SK-N-SH treated with all-trans-retinoic acid at 6 μM for 48 hours (cell line): ENCODE measurements around the gene RHCG.

Source experiments
- BACH2 ChIP-seq: fragments of 250-450 bp; sonication (Bioruptor Pico); IDR thresholded peaks from 2 replicates; pipeline ENCODE4 v1.9.0; 2021; ENCODE audit warnings: mild to moderate bottlenecking, borderline replicate concordance
- ISL1 ChIP-seq: fragments of 250-450 bp; sonication (Bioruptor Pico); IDR thresholded peaks from 2 replicates; pipeline ENCODE4 v2.1.2; 2022; ENCODE audit warnings: mild to moderate bottlenecking, moderate library complexity
- TF ChIP-seq, protein P1 (sequence below): fragments of 250-450 bp; sonication (Bioruptor Pico); IDR thresholded peaks from 2 replicates; pipeline ENCODE4 v1.8.0; 2021; ENCODE audit warnings: low read depth, mild to moderate bottlenecking, moderate library complexity, borderline replicate concordance
- TF ChIP-seq, protein P2 (sequence below): fragments of 250-450 bp; sonication (Bioruptor Pico); IDR thresholded peaks from 2 replicates; pipeline ENCODE4 v1.5.1; 2020; ENCODE audit warnings: low read depth, mild to moderate bottlenecking, moderate library complexity

- TF ChIP-seq BACH2 (no peak), ISL1 (CRISPR knock-in tag) (no peak)
- TF ChIP-seq, protein P1, sequence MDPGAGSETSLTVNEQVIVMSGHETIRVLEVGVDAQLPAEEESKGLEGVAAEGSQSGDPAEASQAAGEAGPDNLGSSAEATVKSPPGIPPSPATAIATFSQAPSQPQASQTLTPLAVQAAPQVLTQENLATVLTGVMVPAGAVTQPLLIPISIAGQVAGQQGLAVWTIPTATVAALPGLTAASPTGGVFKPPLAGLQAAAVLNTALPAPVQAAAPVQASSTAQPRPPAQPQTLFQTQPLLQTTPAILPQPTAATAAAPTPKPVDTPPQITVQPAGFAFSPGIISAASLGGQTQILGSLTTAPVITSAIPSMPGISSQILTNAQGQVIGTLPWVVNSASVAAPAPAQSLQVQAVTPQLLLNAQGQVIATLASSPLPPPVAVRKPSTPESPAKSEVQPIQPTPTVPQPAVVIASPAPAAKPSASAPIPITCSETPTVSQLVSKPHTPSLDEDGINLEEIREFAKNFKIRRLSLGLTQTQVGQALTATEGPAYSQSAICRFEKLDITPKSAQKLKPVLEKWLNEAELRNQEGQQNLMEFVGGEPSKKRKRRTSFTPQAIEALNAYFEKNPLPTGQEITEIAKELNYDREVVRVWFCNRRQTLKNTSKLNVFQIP (CRISPR knock-in tag) = no peak
- TF ChIP-seq, protein P2, sequence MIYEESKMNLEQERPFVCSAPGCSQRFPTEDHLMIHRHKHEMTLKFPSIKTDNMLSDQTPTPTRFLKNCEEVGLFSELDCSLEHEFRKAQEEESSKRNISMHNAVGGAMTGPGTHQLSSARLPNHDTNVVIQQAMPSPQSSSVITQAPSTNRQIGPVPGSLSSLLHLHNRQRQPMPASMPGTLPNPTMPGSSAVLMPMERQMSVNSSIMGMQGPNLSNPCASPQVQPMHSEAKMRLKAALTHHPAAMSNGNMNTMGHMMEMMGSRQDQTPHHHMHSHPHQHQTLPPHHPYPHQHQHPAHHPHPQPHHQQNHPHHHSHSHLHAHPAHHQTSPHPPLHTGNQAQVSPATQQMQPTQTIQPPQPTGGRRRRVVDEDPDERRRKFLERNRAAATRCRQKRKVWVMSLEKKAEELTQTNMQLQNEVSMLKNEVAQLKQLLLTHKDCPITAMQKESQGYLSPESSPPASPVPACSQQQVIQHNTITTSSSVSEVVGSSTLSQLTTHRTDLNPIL (CRISPR knock-in tag) = no peak
Observed at GRCh38 chr15:89446255-89446891, 50.0 kb downstream of the RHCG start.
